GM12892 (cell line): ENCODE data around the gene GNB2.
"Not testable (repeated sequence)": the region's sequence is repeated elsewhere in the genome, so short reads cannot be mapped to it uniquely, and the experiment has no call there.

ENCODE experiments used
- DNase-seq: peaks from one replicate; pipeline ENCODE4 v3.0.0; 2011; ENCODE audit not compliant: insufficient read length
- FAIRE-seq: peaks from 2 replicates; lab custom pipeline; 2011; peaks lifted over from hg19 to GRCh38; lab: Jason Lieb, UNC
- POLR2A ChIP-seq: IDR thresholded peaks from 2 replicates; pipeline ENCODE4 v1.6.1; 2011; ENCODE audit warnings: low read depth, low read length, control low read depth
- POLR2AphosphoS5 ChIP-seq: IDR thresholded peaks from 2 replicates; pipeline ENCODE4 v1.6.1; 2011; ENCODE audit warnings: low read depth, low read length, control low read depth
- TAF1 ChIP-seq: IDR thresholded peaks from 2 replicates; pipeline ENCODE4 v1.6.1; 2011; ENCODE audit warnings: low read depth, mild to moderate bottlenecking, control low read depth, low read length, borderline replicate concordance

The GNB2 gene

DNA sequence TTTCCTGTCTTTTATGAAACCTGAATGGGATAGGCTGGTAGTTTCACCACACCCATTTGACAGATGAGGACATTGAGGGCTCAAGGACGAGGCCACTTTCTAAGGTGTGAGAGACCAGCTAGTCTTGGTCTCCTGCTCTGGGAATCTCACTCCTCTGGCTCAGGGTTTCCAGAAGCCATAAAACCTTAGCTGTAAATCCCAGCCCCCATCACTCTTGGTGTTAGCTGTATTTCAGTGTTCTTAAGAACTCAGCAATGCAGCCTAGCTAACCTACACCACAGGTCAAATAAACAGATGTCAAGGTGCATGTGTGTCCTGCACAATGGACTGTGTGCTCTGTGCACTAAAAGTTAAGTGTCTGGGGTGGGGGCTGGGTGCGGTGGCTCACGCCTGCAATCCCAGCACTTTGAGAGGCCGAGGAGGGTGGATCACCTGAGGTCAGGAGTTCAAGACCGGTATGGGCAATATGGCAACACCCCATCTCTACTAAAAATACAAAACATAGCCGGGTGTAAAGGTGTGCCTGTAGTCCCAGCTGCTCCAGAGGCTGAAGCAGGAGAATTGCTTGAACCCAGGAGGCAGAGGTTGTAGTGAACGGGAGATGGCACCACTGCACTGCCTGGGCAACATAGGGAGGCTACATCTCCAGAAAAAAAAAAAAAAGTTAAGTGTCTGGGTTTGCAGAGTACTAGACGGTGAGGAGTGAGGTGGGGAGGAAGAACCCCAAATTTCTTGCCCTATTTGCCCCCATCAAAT, 46.2 kb downstream of the GNB2 start:
- FAIRE-seq (no peak), DNase-seq (no peak)
- TF ChIP-seq POLR2A (no peak), TAF1 (no peak), POLR2AphosphoS5 (no peak)

DNA sequence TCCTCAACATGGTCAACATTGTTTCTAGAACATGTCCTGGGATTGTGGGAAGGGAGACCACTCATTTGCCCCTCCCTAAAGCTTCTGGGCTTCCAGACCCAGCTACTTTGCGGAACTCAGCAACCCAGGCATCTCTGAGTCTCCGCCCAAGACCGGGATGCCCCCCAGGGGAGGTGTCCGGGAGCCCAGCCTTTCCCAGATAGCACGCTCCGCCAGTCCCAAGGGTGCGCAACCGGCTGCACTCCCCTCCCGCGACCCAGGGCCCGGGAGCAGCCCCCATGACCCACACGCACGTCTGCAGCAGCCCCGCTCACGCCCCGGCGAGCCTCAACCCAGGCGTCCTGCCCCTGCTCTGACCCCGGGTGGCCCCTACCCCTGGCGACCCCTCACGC, 46.7 kb downstream of the GNB2 start, which contains the start of gene EPO:
Gene EPO, plus strand, starts transcription at position 190 of the 392 bp plus-strand sequence. CDS start 513 bp downstream, outside the sequence.
- DNase-seq (no peak), FAIRE-seq (no peak)
- TF ChIP-seq TAF1 (no peak), POLR2AphosphoS5 (no peak), POLR2A (no peak)

DNA sequence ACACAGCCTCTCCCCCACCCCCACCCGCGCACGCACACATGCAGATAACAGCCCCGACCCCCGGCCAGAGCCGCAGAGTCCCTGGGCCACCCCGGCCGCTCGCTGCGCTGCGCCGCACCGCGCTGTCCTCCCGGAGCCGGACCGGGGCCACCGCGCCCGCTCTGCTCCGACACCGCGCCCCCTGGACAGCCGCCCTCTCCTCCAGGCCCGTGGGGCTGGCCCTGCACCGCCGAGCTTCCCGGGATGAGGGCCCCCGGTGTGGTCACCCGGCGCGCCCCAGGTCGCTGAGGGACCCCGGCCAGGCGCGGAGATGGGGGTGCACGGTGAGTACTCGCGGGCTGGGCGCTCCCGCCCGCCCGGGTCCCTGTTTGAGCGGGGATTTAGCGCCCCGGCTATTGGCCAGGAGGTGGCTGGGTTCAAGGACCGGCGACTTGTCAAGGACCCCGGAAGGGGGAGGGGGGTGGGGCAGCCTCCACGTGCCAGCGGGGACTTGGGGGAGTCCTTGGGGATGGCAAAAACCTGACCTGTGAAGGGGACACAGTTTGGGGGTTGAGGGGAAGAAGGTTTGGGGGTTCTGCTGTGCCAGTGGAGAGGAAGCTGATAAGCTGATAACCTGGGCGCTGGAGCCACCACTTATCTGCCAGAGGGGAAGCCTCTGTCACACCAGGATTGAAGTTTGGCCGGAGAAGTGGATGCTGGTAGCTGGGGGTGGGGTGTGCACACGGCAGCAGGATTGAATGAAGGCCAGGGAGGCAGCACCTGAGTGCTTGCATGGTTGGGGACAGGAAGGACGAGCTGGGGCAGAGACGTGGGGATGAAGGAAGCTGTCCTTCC, 47.3 kb downstream of the GNB2 start:
- DNase-seq (no peak), FAIRE-seq (no peak)
- TF ChIP-seq TAF1: no peak

DNA sequence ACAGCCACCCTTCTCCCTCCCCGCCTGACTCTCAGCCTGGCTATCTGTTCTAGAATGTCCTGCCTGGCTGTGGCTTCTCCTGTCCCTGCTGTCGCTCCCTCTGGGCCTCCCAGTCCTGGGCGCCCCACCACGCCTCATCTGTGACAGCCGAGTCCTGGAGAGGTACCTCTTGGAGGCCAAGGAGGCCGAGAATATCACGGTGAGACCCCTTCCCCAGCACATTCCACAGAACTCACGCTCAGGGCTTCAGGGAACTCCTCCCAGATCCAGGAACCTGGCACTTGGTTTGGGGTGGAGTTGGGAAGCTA, 47.9 kb downstream of the GNB2 start:
- no peak for DNase-seq
- FAIRE-seq: no peak
- TF ChIP-seq POLR2A: no peak
- TF ChIP-seq TAF1: no peak
- no peak for TF ChIP-seq POLR2AphosphoS5

DNA sequence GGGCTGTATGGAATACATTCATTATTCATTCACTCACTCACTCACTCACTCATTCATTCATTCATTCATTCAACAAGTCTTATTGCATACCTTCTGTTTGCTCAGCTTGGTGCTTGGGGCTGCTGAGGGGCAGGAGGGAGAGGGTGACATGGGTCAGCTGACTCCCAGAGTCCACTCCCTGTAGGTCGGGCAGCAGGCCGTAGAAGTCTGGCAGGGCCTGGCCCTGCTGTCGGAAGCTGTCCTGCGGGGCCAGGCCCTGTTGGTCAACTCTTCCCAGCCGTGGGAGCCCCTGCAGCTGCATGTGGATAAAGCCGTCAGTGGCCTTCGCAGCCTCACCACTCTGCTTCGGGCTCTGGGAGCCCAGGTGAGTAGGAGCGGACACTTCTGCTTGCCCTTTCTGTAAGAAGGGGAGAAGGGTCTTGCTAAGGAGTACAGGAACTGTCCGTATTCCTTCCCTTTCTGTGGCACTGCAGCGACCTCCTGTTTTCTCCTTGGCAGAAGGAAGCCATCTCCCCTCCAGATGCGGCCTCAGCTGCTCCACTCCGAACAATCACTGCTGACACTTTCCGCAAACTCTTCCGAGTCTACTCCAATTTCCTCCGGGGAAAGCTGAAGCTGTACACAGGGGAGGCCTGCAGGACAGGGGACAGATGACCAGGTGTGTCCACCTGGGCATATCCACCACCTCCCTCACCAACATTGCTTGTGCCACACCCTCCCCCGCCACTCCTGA, 49.1 kb downstream of the GNB2 start:
- no peak for DNase-seq
- no peak for TF ChIP-seq POLR2AphosphoS5
- TF ChIP-seq TAF1: no peak
- no peak for TF ChIP-seq POLR2A
- no peak for FAIRE-seq

DNA sequence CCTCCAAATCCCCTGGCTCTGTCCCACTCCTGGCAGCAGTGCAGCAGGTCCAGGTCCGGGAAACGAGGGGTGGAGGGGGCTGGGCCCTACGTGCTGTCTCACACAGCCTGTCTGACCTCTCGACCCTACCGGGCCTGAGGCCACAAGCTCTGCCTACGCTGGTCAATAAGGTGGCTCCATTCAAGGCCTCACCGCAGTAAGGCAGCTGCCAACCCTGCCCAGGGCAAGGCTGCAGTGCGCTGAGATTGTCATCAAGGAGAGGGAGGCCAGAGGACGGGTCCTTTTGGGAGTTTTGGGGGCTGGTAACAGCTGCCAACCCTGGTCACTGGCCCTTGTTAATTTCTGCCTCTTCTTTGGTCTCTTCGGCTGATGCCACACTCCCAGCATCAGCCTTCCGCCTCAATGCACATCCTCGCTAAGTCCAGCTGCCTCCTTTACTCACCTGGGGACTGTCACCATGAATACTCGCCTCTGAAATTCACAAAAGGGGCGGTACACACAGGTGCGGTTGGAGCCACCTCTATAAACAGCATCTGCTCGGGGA, 50.3 kb downstream of the GNB2 start:
- no peak for TF ChIP-seq TAF1
- TF ChIP-seq POLR2A: no peak
- TF ChIP-seq POLR2AphosphoS5: no peak
- FAIRE-seq: no peak
- no peak for DNase-seq

DNA sequence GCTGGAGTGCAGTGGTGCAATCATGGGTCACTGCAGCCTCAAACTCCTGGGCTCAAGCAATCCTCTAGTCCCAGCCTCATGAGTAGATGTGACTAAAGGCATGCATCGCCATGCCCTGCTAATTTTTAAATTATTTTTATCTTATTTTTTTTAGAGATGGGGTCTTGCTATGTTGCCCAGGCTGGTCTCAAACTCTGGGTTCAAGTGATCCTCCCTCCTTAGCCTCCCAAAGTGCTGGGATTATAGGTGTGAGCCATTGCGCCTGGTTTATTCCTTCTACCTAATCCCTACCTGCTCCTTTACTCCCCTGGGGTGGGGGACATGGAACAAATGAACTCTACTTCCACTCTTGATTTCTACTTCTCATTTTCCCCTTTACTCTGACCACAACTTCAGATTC, 50.8 kb downstream of the GNB2 start:
- not testable (repeated sequence) for FAIRE-seq, DNase-seq

DNA sequence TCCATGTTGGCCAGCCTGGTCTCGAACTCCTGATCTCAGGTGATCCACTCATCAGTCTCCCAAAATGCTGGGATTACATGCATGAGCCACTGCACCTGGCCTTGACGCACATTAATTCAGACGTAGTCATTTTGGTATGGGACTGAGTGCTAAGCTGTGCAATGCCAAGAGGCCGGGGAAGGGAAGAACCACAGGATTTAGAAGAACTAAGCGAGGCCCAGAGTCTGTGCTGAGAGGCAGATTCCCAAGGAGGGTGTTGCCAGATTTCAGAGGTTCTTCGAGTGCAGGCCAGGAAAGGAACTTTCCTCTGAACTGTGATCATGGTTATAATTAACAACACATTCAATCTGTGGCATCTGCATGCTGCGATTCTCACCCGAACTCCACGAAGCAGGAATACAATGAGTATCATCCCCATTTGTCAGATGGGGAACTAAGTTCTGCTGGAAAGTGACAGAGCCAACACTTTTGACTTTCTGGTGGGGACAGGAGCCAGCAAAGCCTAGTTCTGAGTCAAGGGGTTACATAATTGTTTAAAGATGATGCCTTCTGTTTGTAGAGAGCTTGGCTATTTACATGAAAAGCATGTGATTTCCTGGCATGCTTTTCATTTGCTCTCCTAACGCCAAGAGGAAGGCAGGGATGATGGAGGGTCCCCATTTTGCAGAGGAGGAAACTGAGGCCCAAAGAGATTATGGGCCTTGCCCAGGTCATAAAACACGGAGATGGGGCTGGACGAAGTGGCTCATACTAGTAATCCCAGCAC, 53.6 kb downstream of the GNB2 start:
- no peak for TF ChIP-seq TAF1
- TF ChIP-seq POLR2AphosphoS5: no peak
- no peak for TF ChIP-seq POLR2A
- DNase-seq (no peak), FAIRE-seq (no peak)

DNA sequence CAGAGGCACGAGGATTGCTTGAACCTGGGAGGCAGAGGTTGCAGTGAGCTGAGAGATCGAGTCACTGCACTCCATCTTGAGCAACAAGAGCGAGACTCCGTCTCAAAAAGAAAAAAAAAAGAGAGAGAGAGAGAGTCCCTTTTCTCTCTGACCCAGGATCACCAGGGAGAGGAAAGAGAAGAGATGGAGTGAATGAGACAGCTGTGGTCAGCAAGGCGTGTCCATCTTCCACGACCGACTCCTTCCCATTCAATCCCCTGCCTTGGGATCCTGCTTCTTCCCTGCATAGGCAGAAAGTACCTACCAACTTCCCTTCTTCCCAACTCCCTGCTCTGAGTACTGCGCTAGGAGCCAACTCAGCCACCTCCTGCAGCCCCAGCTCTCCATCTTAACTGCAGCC, 54.7 kb downstream of the GNB2 start:
- DNase-seq (no peak), FAIRE-seq (no peak)
- TF ChIP-seq TAF1 (no peak), POLR2AphosphoS5 (no peak), POLR2A (no peak)
